GM12878 (cell line): ENCODE measurements around the gene RHBG. TPM values are rescaled to one million over a fixed set of nuclear protein-coding genes. Genes with fewer than 3 reads are reported as not detected.

ENCODE experiments used
- ATAC-seq: fragments of 200-7000 bp; cut with Tn5 transposase; 3 replicates; pipeline ENCODE4 v1.9.1; 2020; ENCODE audit warnings: mild to moderate bottlenecking, moderate library complexity
- BruUV-seq: library from RNA; stranded (reverse); fragments of 400-500 nt; replicated peaks from 2 replicates; lab custom pipeline; 2021; lab: Mats Ljungman, UMichigan
- CTCF ChIA-PET: fragments of 300-600 bp; sonication (Branson Sonifier 250); formaldehyde crosslinking; extraction: SDS; loops from one replicate; lab custom pipeline; 2021; ENCODE audit warnings: inconsistent platforms; lab: Yijun Ruan, JAX
- POLR2A ChIA-PET: fragments of 350-600 bp; formaldehyde crosslinking; extraction: SDS; loops from one replicate; lab custom pipeline; 2021; ENCODE audit warnings: inconsistent platforms; lab: Charles Lee
- RAD21 ChIA-PET: fragments of 300-600 bp; sonication (Branson Sonifier 250); formaldehyde crosslinking; loops from one replicate; lab custom pipeline; 2023; ENCODE audit warnings: antibody characterized with exemption; ENCODE audit not compliant: unreplicated experiment; lab: Charles Lee
- SMC1A ChIA-PET: fragments of 300-600 bp; sonication (Branson Sonifier 250); formaldehyde crosslinking; loops from one replicate; lab custom pipeline; 2023; ENCODE audit not compliant: unreplicated experiment, uncharacterized antibody; lab: Charles Lee
- DNase-seq: peaks from one replicate; pipeline ENCODE4 v3.0.0-alpha.2; 2011; ENCODE audit warnings: low read depth, low spot score
- FAIRE-seq: peaks from 3 replicates; lab custom pipeline; 2011; peaks lifted over from hg19 to GRCh38; lab: Jason Lieb, UNC
- H2AFZ ChIP-seq: 2 replicates; pipeline ENCODE4 v1.6.0; 2011; ENCODE audit warnings: low read depth, low read length, control low read depth; ENCODE audit not compliant: control insufficient read depth
- H3K27ac ChIP-seq: 2 replicates; pipeline ENCODE4 v1.5.1; 2011; ENCODE audit warnings: control low read depth; ENCODE audit not compliant: control insufficient read depth, insufficient read depth
- H3K27me3 ChIP-seq, 2 experiments: replicated peaks in 1 of 2; 2 replicates each; pipeline versions ENCODE4 v1.6.0 to v1.6.1; 2011; ENCODE audit warnings: low read length in 1 of 2; ENCODE audit not compliant: control insufficient read depth in 2 of 2, insufficient read depth in 2 of 2
- H3K36me3 ChIP-seq, 2 experiments: 2 replicates each; pipeline ENCODE4 v1.5.1; 2011; ENCODE audit warnings: low read length in 1 of 2; ENCODE audit not compliant: control insufficient read depth in 2 of 2, insufficient read depth in 2 of 2
- H3K4me1 ChIP-seq: 2 replicates; pipeline ENCODE4 v1.6.1; 2011; ENCODE audit warnings: mild to moderate bottlenecking, low read length, moderate library complexity, mixed read lengths; ENCODE audit not compliant: control insufficient read depth, insufficient read depth
- H3K4me2 ChIP-seq: 2 replicates; pipeline ENCODE4 v1.6.0; 2011; ENCODE audit warnings: control low read depth; ENCODE audit not compliant: control insufficient read depth, insufficient read depth
- H3K4me3 ChIP-seq: fragments of 200-600 bp; sonication (generic); 2 replicates; pipeline ENCODE4 v1.5.1; 2016
- H3K79me2 ChIP-seq: 2 replicates; pipeline ENCODE4 v1.6.0; 2011; ENCODE audit warnings: low read length; ENCODE audit not compliant: control insufficient read depth, insufficient read depth
- H3K9ac ChIP-seq: 2 replicates; pipeline ENCODE4 v1.8.0; 2011; ENCODE audit warnings: low read length, control low read depth, mixed read lengths; ENCODE audit not compliant: control insufficient read depth, insufficient read depth
- H3K9me3 ChIP-seq: replicated peaks from 3 replicates; pipeline ENCODE4 v1.5.1; 2011; ENCODE audit warnings: mild to moderate bottlenecking, low read length; ENCODE audit not compliant: control insufficient read depth, insufficient read depth
- H4K20me1 ChIP-seq: 2 replicates; pipeline ENCODE4 v1.6.0; 2011; ENCODE audit not compliant: control insufficient read depth, insufficient read depth
- BMI1 ChIP-seq: fragments of 450-650 bp; IDR thresholded peaks from 2 replicates; pipeline ENCODE4 v1.6.1; 2016; ENCODE audit warnings: mild to moderate bottlenecking, moderate library complexity, borderline replicate concordance
- GABPA ChIP-seq: IDR thresholded peaks from 2 replicates; pipeline ENCODE4 v1.6.1; 2014; ENCODE audit warnings: antibody characterized with exemption, low read depth, mild to moderate bottlenecking, inconsistent platforms
- HDAC6 ChIP-seq: fragments of 200-600 bp; sonication (generic); IDR thresholded peaks from one replicate; pipeline ENCODE4 v1.8.0; 2017; ENCODE audit warnings: antibody characterized with exemption; ENCODE audit not compliant: unreplicated experiment
- RELA ChIP-seq: fragments of 450-650 bp; IDR thresholded peaks from 2 replicates; pipeline ENCODE4 v1.8.0; 2014; ENCODE audit warnings: borderline replicate concordance; ENCODE audit not compliant: partially characterized antibody
- SKIL ChIP-seq: fragments of 450-650 bp; IDR thresholded peaks from 2 replicates; pipeline ENCODE4 v1.6.1; 2017; ENCODE audit warnings: mild to moderate bottlenecking, low read depth, inconsistent platforms; ENCODE audit not compliant: poor library complexity, severe bottlenecking
- WGBS: methylation state at CpG from one replicate; pipeline ENCODE4 v1.1.6; 2016; ENCODE audit warnings: low lambda C conversion rate; ENCODE audit not compliant: insufficient replicate concordance, insufficient coverage; ENCODE audit errors: missing lambda C conversion rate; 5-methylcytosine and 5-hydroxymethylcytosine counted together
- in situ Hi-C: fragments of 300-500 bp; cut with MboI; formaldehyde crosslinking; loops from 9 replicates; pipeline ENCODE4 v1.14.3; 2018; ENCODE audit warnings: mixed read lengths
- intact Hi-C: fragments of 100-400 bp; cut with micrococcal nuclease; formaldehyde crosslinking; loops from one replicate; pipeline ENCODE4 v1.14.2; 2022; ENCODE audit not compliant: unreplicated experiment
- polyA plus RNA-seq, 11 experiments: library from polyadenylated mRNA; depleted of rRNA in 4 of 11; unstranded in 6 of 11; stranded (reverse) in 5 of 11; fragments of >200 nt; fragmentation: Nextera tagmentation in 4 of 11; fragmentation: Illumina TruSeq in 1 of 11; extraction: Ambion mirVana in 4 of 11; extraction: Trizol in 1 of 11; gene quantifications; 1 replicate in 1 of 11; 2 replicates in 10 of 11; pipeline versions ENCODE4 v1.2.1 to v1.2.3, GENCODE V29; 2011 to 2016; ENCODE audit warnings: inconsistent platforms in 2 of 11, missing spikeins in 2 of 11, low read depth in 1 of 11
- total RNA-seq, 4 experiments: library from RNA; depleted of rRNA in 3 of 4; stranded (reverse); fragments of >200 nt in 3 of 4; fragmentation: Illumina TruSeq in 1 of 4; extraction: Trizol in 1 of 4; gene quantifications; 2 replicates each; pipeline versions ENCODE4 v1.2.1 to v1.2.3, GENCODE V29; 2013 to 2021
- TF ChIP-seq, protein P1 (sequence below): fragments of 450-650 bp; IDR thresholded peaks from 2 replicates; pipeline ENCODE4 v1.6.1; 2017; ENCODE audit warnings: antibody characterized with exemption, mild to moderate bottlenecking, moderate library complexity
- TF ChIP-seq, protein P2 (sequence below): fragments of 450-650 bp; IDR thresholded peaks from 2 replicates; pipeline ENCODE4 v1.6.1; 2016; ENCODE audit warnings: mild to moderate bottlenecking, moderate library complexity, borderline replicate concordance

The RHBG gene
- total and polyA plus RNA-seq, 10 of the 15 experiments (the other 5 are each of a cell fraction or from before 2014, with no cell fraction given) = not detected

DNA sequence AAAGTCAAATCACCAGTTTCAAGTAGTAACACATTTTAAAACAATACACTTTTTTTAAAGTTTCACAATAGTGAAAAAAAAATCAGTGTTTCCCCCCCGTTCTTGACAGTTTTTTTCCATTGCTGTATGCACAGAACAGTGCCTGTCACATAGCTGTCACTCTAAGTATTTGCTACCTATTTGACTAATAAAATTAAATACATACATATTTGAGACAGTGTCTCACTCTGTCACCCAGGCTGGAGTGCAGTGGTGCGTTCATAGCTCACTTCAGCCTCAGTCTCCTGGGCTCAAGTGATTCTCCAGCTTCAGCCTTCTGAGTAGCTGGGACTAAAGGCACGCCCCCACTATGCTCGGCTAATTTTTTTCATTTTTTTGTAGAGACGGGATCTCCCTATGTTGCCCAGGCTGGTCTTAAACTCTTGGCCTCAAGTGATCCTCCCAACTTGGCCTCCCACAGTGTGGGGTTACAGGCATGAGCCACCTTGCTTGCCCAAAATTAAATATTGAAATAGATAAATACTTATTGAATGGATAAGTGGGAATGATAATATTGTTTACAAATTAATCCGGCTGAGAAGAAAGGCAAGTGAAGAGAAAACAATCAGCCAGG lies 12.6 kb upstream of the RHBG start:
- no peaks in the 10 kb centered on the region for H4K20me1 ChIP-seq
- H3K27me3 ChIP-seq = peaks cover 2% of the 10 kb centered on the region in 2 experiments; a peak in 2 of 4 replicates
- ChIA-PET SMC1A (no interaction called here), POLR2A (no interaction called here), CTCF (interaction anchor here (0.7 to 0.9 kb wide), 6 partner anchors 8 to 235 kb away, joined by 3 to 4 read pairs (median 3); partner anchors contain the start of gene NAXE), RAD21 (interaction anchor here (1.0 to 1.4 kb wide), 2 partner anchors 17 to 29 kb away, joined by 3 read pairs; no protein-coding TSS in a partner anchor)
- H3K79me2 ChIP-seq = no peaks in the 10 kb centered on the region
- BruUV-seq = no TSS peak
- no peak overlapping the region for H2AFZ ChIP-seq
- DNase-seq (no peak), FAIRE-seq (no peak), ATAC-seq (peak; percentile 29)
- TF ChIP-seq HDAC6 = no peak
- TF ChIP-seq SKIL = no peak
- TF ChIP-seq BMI1 = no peak
- TF ChIP-seq, protein P1, sequence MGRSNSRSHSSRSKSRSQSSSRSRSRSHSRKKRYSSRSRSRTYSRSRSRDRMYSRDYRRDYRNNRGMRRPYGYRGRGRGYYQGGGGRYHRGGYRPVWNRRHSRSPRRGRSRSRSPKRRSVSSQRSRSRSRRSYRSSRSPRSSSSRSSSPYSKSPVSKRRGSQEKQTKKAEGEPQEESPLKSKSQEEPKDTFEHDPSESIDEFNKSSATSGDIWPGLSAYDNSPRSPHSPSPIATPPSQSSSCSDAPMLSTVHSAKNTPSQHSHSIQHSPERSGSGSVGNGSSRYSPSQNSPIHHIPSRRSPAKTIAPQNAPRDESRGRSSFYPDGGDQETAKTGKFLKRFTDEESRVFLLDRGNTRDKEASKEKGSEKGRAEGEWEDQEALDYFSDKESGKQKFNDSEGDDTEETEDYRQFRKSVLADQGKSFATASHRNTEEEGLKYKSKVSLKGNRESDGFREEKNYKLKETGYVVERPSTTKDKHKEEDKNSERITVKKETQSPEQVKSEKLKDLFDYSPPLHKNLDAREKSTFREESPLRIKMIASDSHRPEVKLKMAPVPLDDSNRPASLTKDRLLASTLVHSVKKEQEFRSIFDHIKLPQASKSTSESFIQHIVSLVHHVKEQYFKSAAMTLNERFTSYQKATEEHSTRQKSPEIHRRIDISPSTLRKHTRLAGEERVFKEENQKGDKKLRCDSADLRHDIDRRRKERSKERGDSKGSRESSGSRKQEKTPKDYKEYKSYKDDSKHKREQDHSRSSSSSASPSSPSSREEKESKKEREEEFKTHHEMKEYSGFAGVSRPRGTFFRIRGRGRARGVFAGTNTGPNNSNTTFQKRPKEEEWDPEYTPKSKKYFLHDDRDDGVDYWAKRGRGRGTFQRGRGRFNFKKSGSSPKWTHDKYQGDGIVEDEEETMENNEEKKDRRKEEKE = no peak
- no peak for TF ChIP-seq GABPA
- TF ChIP-seq, protein P2, sequence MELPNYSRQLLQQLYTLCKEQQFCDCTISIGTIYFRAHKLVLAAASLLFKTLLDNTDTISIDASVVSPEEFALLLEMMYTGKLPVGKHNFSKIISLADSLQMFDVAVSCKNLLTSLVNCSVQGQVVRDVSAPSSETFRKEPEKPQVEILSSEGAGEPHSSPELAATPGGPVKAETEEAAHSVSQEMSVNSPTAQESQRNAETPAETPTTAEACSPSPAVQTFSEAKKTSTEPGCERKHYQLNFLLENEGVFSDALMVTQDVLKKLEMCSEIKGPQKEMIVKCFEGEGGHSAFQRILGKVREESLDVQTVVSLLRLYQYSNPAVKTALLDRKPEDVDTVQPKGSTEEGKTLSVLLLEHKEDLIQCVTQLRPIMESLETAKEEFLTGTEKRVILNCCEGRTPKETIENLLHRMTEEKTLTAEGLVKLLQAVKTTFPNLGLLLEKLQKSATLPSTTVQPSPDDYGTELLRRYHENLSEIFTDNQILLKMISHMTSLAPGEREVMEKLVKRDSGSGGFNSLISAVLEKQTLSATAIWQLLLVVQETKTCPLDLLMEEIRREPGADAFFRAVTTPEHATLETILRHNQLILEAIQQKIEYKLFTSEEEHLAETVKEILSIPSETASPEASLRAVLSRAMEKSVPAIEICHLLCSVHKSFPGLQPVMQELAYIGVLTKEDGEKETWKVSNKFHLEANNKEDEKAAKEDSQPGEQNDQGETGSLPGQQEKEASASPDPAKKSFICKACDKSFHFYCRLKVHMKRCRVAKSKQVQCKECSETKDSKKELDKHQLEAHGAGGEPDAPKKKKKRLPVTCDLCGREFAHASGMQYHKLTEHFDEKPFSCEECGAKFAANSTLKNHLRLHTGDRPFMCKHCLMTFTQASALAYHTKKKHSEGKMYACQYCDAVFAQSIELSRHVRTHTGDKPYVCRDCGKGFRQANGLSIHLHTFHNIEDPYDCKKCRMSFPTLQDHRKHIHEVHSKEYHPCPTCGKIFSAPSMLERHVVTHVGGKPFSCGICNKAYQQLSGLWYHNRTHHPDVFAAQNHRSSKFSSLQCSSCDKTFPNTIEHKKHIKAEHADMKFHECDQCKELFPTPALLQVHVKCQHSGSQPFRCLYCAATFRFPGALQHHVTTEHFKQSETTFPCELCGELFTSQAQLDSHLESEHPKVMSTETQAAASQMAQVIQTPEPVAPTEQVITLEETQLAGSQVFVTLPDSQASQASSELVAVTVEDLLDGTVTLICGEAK = no peak
- TF ChIP-seq RELA = no peak
- 0 out of 2 replicates have a peak, but pooled peaks cover 2% of the 10 kb centered on the region for H3K4me1 ChIP-seq
- no peaks in the 10 kb centered on the region for H3K36me3 ChIP-seq
- in situ Hi-C loops (no loop called here), intact Hi-C loops (no loop called here)
- no peak overlapping the region for H3K9ac ChIP-seq
- under 1% methylated on average over 6 of the region's 6 CpGs for WGBS
- H3K27ac ChIP-seq = no peak overlapping the region
- H3K4me3 ChIP-seq = no peak overlapping the region
- H3K9me3 ChIP-seq = no peaks in the 10 kb centered on the region
- H3K4me2 ChIP-seq = no peak overlapping the region
